IMR-90 (cell line): ENCODE measurements around the gene TMEM63C. TPM values are rescaled to one million over a fixed set of nuclear protein-coding genes. Genes with fewer than 3 reads are reported as not detected.

Experiments
- ATAC-seq: fragments of 200-7000 bp; cut with Tn5 transposase; 2 replicates; pipeline ENCODE4 v1.9.1; 2020; ENCODE audit warnings: low read depth, mild to moderate bottlenecking, moderate library complexity
- BruUV-seq: library from RNA; stranded (reverse); fragments of 400-500 nt; replicated peaks from 2 replicates; lab custom pipeline; 2021; lab: Mats Ljungman, UMichigan
- CTCF ChIA-PET: fragments of 300-600 bp; formaldehyde crosslinking; extraction: SDS; loops from one replicate; lab custom pipeline; 2021; ENCODE audit warnings: antibody characterized with exemption; lab: Yijun Ruan, JAX
- POLR2A ChIA-PET: fragments of 300-600 bp; sonication (Branson Sonifier 250); formaldehyde crosslinking; loops from one replicate; lab custom pipeline; 2022; ENCODE audit warnings: antibody characterized with exemption; ENCODE audit not compliant: unreplicated experiment; lab: Charles Lee
- DNase-seq: peaks from one replicate; pipeline ENCODE4 v3.0.0; 2013
- H2AFZ ChIP-seq: replicated peaks from 2 replicates; pipeline ENCODE3; 2013; ENCODE audit warnings: low read length, mild to moderate bottlenecking; ENCODE audit not compliant: poor library complexity
- H2AK5ac ChIP-seq: 2 replicates; pipeline ENCODE4 v1.6.1; 2013; ENCODE audit warnings: low read depth, low read length, inconsistent platforms
- H2AK9ac ChIP-seq: replicated peaks from 2 replicates; pipeline ENCODE3; 2013; ENCODE audit warnings: mild to moderate bottlenecking, low read depth, low read length, moderate library complexity; ENCODE audit not compliant: poor library complexity
- H2BK120ac ChIP-seq: 2 replicates; pipeline ENCODE4 v1.6.1; 2013; ENCODE audit warnings: low read depth, low read length, inconsistent platforms
- H2BK15ac ChIP-seq: 3 replicates; pipeline ENCODE4 v1.6.1; 2013; ENCODE audit warnings: low read depth, low read length, inconsistent platforms
- H2BK20ac ChIP-seq: 2 replicates; pipeline ENCODE4 v1.6.1; 2013; ENCODE audit warnings: low read depth, mild to moderate bottlenecking, inconsistent platforms, low read length, moderate library complexity
- H2BK5ac ChIP-seq: 2 replicates; pipeline ENCODE4 v1.6.1; 2013; ENCODE audit warnings: mild to moderate bottlenecking, low read depth, low read length, inconsistent platforms; ENCODE audit not compliant: poor library complexity, severe bottlenecking
- H3K14ac ChIP-seq: replicated peaks from 2 replicates; pipeline ENCODE4 v1.6.1; 2013; ENCODE audit warnings: low read depth, low read length, inconsistent platforms
- H3K18ac ChIP-seq: 2 replicates; pipeline ENCODE4 v1.6.1; 2013; ENCODE audit warnings: low read depth, low read length, control low read depth
- H3K23ac ChIP-seq: 2 replicates; pipeline ENCODE4 v1.6.1; 2013; ENCODE audit warnings: low read depth, low read length, inconsistent platforms
- H3K27ac ChIP-seq: 2 replicates; pipeline ENCODE4 v1.5.1; 2013; ENCODE audit warnings: mild to moderate bottlenecking, control low read depth, low read length; ENCODE audit not compliant: insufficient read depth
- H3K27me3 ChIP-seq: 2 replicates; pipeline ENCODE4 v1.6.1; 2013; ENCODE audit warnings: low read length; ENCODE audit not compliant: control insufficient read depth, insufficient read depth
- H3K36me3 ChIP-seq: 2 replicates; pipeline ENCODE4 v1.6.1; 2013; ENCODE audit warnings: low read length, mixed read lengths; ENCODE audit not compliant: control insufficient read depth, insufficient read depth
- H3K4ac ChIP-seq: 2 replicates; pipeline ENCODE4 v1.6.1; 2013; ENCODE audit warnings: low read depth, low read length, inconsistent platforms
- H3K4me1 ChIP-seq: 2 replicates; pipeline ENCODE4 v1.6.1; 2013; ENCODE audit warnings: low read length, mixed read lengths; ENCODE audit not compliant: control insufficient read depth, insufficient read depth
- H3K4me2 ChIP-seq: 2 replicates; pipeline ENCODE4 v1.6.1; 2013; ENCODE audit warnings: low read depth, mild to moderate bottlenecking, control low read depth, low read length, moderate library complexity
- H3K4me3 ChIP-seq: 2 replicates; pipeline ENCODE4 v1.5.1; 2013; ENCODE audit warnings: low read depth, mild to moderate bottlenecking, control low read depth, low read length, moderate library complexity; ENCODE audit not compliant: insufficient read depth
- H3K56ac ChIP-seq: 2 replicates; pipeline ENCODE4 v1.6.1; 2013; ENCODE audit warnings: low read length, inconsistent platforms; ENCODE audit not compliant: insufficient read depth; ENCODE audit errors: extremely low read depth
- H3K79me1 ChIP-seq, 2 experiments: 2 replicates each; pipeline ENCODE4 v1.6.1; 2013; ENCODE audit warnings: low read length in 2 of 2, inconsistent platforms in 1 of 2, low read depth in 1 of 2
- H3K9ac ChIP-seq: 2 replicates; pipeline ENCODE4 v1.6.1; 2013; ENCODE audit warnings: low read depth, low read length, control low read depth
- H3K9me1 ChIP-seq: 2 replicates; pipeline ENCODE4 v1.6.1; 2013; ENCODE audit warnings: low read length, inconsistent platforms; ENCODE audit not compliant: insufficient read depth
- H3K9me3 ChIP-seq: 2 replicates; pipeline ENCODE4 v1.6.1; 2013; ENCODE audit warnings: low read length; ENCODE audit not compliant: control insufficient read depth, insufficient read depth
- H4K20me1 ChIP-seq: 2 replicates; pipeline ENCODE4 v1.6.1; 2013; ENCODE audit warnings: low read length, inconsistent platforms; ENCODE audit not compliant: insufficient read depth
- H4K5ac ChIP-seq: 2 replicates; pipeline ENCODE4 v1.6.1; 2013; ENCODE audit warnings: mild to moderate bottlenecking, low read depth, low read length, control low read depth
- H4K8ac ChIP-seq, 2 experiments: 2 replicates each; pipeline ENCODE4 v1.6.1; 2013; ENCODE audit warnings: low read depth in 2 of 2, low read length in 2 of 2, control low read depth in 1 of 2, inconsistent platforms in 1 of 2
- H4K91ac ChIP-seq: 2 replicates; pipeline ENCODE4 v1.6.1; 2013; ENCODE audit warnings: low read depth, low read length, inconsistent platforms; ENCODE audit not compliant: insufficient read depth
- CEBPB ChIP-seq: IDR thresholded peaks from 2 replicates; pipeline ENCODE4 v1.6.1; 2012; ENCODE audit warnings: low read depth, low read length, improper control_type of control experiment
- RAD21 ChIP-seq: IDR thresholded peaks from 2 replicates; pipeline ENCODE4 v1.6.1; 2012; ENCODE audit warnings: low read length, improper control_type of control experiment
- WGBS, 2 experiments: methylation state at CpG; one replicate each; pipeline versions ENCODE4 v1.1.5 to v1.1.7; 2013; ENCODE audit warnings: missing lambda C conversion rate in 2 of 2; ENCODE audit not compliant: insufficient read length in 1 of 2; ENCODE audit errors: extremely low coverage in 2 of 2; 5-methylcytosine and 5-hydroxymethylcytosine counted together
- dilution Hi-C: fragments of 300-500 bp; cut with HindIII; formaldehyde crosslinking; loops from one replicate; pipeline ENCODE4 v1.14.3; 2018; ENCODE audit warnings: low sequenced_read_pairs; ENCODE audit not compliant: unreplicated experiment
- in situ Hi-C: fragments of 300-500 bp; cut with MboI; formaldehyde crosslinking; loops from 3 replicates; pipeline ENCODE4 v1.14.3; 2019; ENCODE audit warnings: low sequenced_read_pairs, inconsistent platforms, mixed read lengths
- intact Hi-C: fragments of 100-400 bp; cut with micrococcal nuclease; formaldehyde crosslinking; loops from 2 replicates; pipeline ENCODE4 v1.10.0; 2022
- polyA plus RNA-seq, 3 experiments: library from polyadenylated mRNA; depleted of rRNA; stranded (reverse); fragments of >200 nt; gene quantifications; 2 replicates each; pipeline ENCODE4 v1.2.3, GENCODE V29; 2012; ENCODE audit warnings: low replicate concordance in 1 of 3
- total RNA-seq: library from RNA; depleted of rRNA; stranded (reverse); fragments of >200 nt; gene quantifications from 2 replicates; pipeline ENCODE4 v1.2.3, GENCODE V29; 2012

TMEM63C gene
- total and polyA plus RNA-seq, 2 of the 4 experiments (the other 2 are of a cell fraction): under 0.01 TPM; not detected in 1

DNA sequence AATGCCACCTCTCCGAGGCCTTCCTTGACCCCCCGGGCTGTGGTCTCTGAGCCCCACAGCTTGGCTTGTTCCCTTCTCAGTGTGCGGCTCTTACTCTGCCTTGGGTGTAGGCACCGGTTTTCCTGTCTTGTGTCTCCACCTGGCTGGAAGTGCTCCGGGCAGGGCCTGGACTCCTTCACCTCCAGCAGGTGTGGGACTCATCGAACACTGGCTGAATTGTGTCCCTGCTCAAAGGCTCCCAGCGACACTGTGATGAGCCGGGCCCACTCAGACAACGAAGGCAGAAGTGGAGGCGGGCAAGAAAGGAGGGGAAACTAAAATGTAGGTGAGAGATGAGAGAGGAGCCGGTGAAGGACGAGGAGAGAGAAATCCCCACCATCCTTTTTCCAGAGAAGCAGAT, 18.0 kb downstream of the TMEM63C start:
- H3K9ac ChIP-seq: no peak overlapping the region
- no peak overlapping the region for H2BK120ac ChIP-seq
- dilution Hi-C loops (no loop called here), intact Hi-C loops (no loop called here), in situ Hi-C loops (no loop called here)
- H3K4ac ChIP-seq: no peak overlapping the region
- no peak overlapping the region for H4K5ac ChIP-seq
- H2BK20ac ChIP-seq: no peak overlapping the region
- no peak overlapping the region for H3K27ac ChIP-seq
- H3K14ac ChIP-seq: no peak overlapping the region
- H3K18ac ChIP-seq: no peak overlapping the region
- H4K20me1 ChIP-seq: no peaks in the 10 kb centered on the region
- WGBS, 2 experiments: 32% methylated on average over 2 of the region's 12 CpGs; no CpG with 5 or more reads in 1 of the 2 experiments
- no peaks in the 10 kb centered on the region for H3K36me3 ChIP-seq
- no peaks in the 10 kb centered on the region for H3K4me1 ChIP-seq
- no peaks in the 10 kb centered on the region for H3K9me1 ChIP-seq
- no peak overlapping the region for H2AK9ac ChIP-seq
- H2AFZ ChIP-seq: no peak overlapping the region
- H2AK5ac ChIP-seq: no peak overlapping the region
- no peak overlapping the region for H2BK5ac ChIP-seq
- TF ChIP-seq CEBPB: no peak
- no peak for TF ChIP-seq RAD21
- H3K56ac ChIP-seq: no peak overlapping the region
- H3K27me3 ChIP-seq: peaks cover 15% of the 10 kb centered on the region
- no peaks in the 10 kb centered on the region for H3K79me1 ChIP-seq
- DNase-seq (no peak), ATAC-seq (no peak)
- no peaks in the 10 kb centered on the region for H3K9me3 ChIP-seq
- no peak overlapping the region for H4K8ac ChIP-seq
- H3K4me2 ChIP-seq: no peak overlapping the region
- no TSS peak for BruUV-seq
- no peak overlapping the region for H2BK15ac ChIP-seq
- ChIA-PET CTCF (no interaction called here), POLR2A (no interaction called here)
- no peak overlapping the region for H3K23ac ChIP-seq
- no peak overlapping the region for H3K4me3 ChIP-seq
- no peak overlapping the region for H4K91ac ChIP-seq
